ENCODE data around the gene CDKN2A.

- TF ChIP-seq CTCF (IDR thresholded peaks at IDR 0.05; ENCODE audit: borderline replicate concordance, extremely low read depth, low read length, poor library complexity, severe bottlenecking) (no peak), EZH2 (IDR thresholded peaks at IDR 0.05; ENCODE audit: borderline replicate concordance, low read depth, low read length, severe bottlenecking) (no peak)
These were observed 3.3 kb upstream of the CDKN2A start for GRCh38 chr9:21997480-21997879.

Data from DND-41 (cell line).